ENCODE results near the gene PIK3AP1.

DNA sequence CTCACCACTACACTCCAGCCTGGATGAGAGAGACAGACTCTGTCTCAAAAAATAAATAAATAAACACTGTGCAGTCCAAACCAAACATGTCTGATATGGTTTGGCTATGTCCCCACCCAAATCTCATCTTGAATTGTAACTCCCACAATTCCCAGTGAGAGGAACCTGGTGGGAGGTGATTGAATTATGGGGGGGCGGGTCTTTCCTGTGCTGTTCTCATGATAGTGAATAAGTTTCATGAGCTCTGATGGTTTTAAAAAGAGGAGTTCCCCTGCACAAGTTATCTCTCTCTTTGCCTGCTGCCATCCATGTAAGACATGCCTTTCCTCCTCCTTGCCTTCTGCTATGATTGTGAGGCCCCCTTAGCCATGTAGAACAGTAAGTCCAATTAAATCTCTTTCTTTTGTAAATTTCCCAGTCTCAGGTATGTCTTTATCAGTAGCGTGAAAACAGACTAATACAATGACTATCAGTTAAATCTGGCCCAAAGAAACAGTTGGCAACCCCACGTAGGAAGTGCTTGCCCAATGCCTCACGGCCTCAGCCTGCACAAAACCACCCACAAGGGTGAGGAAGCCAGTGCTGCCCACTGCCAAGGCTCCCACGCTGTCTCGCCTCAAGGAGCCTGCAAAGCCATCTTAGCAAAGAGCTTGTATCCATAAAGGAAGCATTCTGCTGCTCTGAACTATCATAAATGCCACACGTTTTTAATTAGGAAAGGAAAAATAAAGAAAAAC lies 64.7 kb downstream of the PIK3AP1 start:
- TF ChIP-seq, protein P1, sequence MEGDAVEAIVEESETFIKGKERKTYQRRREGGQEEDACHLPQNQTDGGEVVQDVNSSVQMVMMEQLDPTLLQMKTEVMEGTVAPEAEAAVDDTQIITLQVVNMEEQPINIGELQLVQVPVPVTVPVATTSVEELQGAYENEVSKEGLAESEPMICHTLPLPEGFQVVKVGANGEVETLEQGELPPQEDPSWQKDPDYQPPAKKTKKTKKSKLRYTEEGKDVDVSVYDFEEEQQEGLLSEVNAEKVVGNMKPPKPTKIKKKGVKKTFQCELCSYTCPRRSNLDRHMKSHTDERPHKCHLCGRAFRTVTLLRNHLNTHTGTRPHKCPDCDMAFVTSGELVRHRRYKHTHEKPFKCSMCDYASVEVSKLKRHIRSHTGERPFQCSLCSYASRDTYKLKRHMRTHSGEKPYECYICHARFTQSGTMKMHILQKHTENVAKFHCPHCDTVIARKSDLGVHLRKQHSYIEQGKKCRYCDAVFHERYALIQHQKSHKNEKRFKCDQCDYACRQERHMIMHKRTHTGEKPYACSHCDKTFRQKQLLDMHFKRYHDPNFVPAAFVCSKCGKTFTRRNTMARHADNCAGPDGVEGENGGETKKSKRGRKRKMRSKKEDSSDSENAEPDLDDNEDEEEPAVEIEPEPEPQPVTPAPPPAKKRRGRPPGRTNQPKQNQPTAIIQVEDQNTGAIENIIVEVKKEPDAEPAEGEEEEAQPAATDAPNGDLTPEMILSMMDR (IDR thresholded peaks at IDR 0.05), result no peak
- TF ChIP-seq POLR2A (IDR thresholded peaks at IDR 0.05) (no peak), EP300 (IDR thresholded peaks at IDR 0.05) (no peak)
